ENCODE measurements around the gene POLR2H. TPM values are rescaled to one million over a fixed set of nuclear protein-coding genes. Genes with fewer than 3 reads are reported as not detected.

POLR2H gene
- total RNA-seq, 1 experiment from 2014 or later, result 133 TPM

- no peak overlapping the region for H3K27ac Mint-ChIP-seq
- H3K9me3 Mint-ChIP-seq, result no peaks in the 10 kb centered on the region
- DNase-seq (ENCODE audit: low spot score) (no peak), ATAC-seq (no peak)
- no peaks in the 10 kb centered on the region for H3K36me3 Mint-ChIP-seq
- TF ChIP-seq, protein P1, sequence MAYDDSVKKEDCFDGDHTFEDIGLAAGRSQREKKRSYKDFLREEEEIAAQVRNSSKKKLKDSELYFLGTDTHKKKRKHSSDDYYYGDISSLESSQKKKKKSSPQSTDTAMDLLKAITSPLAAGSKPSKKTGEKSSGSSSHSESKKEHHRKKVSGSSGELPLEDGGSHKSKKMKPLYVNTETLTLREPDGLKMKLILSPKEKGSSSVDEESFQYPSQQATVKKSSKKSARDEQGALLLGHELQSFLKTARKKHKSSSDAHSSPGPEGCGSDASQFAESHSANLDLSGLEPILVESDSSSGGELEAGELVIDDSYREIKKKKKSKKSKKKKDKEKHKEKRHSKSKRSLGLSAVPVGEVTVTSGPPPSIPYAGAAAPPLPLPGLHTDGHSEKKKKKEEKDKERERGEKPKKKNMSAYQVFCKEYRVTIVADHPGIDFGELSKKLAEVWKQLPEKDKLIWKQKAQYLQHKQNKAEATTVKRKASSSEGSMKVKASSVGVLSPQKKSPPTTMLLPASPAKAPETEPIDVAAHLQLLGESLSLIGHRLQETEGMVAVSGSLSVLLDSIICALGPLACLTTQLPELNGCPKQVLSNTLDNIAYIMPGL (CRISPR knock-in tag; IDR thresholded peaks at IDR 0.05), result no peak
- TF ChIP-seq SMAD3 (CRISPR knock-in tag; IDR thresholded peaks at IDR 0.05; ENCODE audit: borderline replicate concordance), result no peak
- TF ChIP-seq ZNF232 (CRISPR knock-in tag; IDR thresholded peaks at IDR 0.05), result no peak
- no peak for TF ChIP-seq SOX15 (CRISPR knock-in tag; IDR thresholded peaks at IDR 0.05)
- TF ChIP-seq ZSCAN18 (CRISPR knock-in tag; IDR thresholded peaks at IDR 0.05), result no peak
- H3K27me3 Mint-ChIP-seq (ENCODE audit: low read depth), result peaks cover 28% of the 10 kb centered on the region
- CTCF ChIA-PET, result interaction anchor here (0.6 to 4.7 kb wide), 6 partner anchors 9 to 1208 kb away, joined by 3 to 30 read pairs (median 4); no protein-coding TSS in a partner anchor
- no peak overlapping the region for H3K4me3 Mint-ChIP-seq
- POLR2A ChIA-PET, result no interaction called here
- peaks cover 4% of the 10 kb centered on the region; the same call in 1 of the 2 replicates for H3K4me1 Mint-ChIP-seq
Observed at GRCh38 chr3:184386047-184386806, 24.7 kb downstream of the POLR2H start.

DNA sequence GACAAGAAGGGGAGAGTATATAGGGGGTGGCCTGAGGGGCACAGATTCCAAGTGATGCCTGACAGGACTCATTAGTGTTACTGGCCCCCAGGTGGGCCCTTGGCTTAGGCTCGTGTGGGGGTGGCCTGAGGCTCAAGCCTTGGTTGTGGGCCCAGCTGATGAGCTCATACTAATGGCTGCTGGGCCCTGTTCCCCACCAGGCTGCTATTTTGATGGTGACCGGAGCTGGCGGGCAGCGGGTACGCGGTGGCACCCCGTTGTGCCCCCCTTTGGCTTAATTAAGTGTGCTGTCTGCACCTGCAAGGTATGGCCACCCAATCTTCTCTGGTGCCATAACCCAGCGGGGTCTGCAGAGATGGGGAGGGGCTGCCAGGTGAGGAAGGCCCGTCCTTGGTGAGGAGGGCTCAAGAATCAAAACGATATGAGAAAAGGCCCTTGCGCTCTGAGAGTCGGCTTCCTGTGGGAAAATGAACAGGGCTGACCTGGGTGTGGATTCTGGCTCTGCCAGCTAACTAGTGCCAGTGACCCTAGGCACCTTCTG, 25.7 kb downstream of the POLR2H start:
- POLR2A ChIA-PET, result no interaction called here
- CTCF ChIA-PET, result interaction anchor here (4.7 kb wide), 1 partner anchor 16 kb away, joined by 30 read pairs; no protein-coding TSS in a partner anchor
- TF ChIP-seq USF2 (CRISPR knock-in tag; IDR thresholded peaks at IDR 0.05), result no peak
- Mint-ChIP-seq H3K27ac (no peak overlapping the region), H3K4me3 (no peak overlapping the region), H3K4me1 (peaks cover 4% of the 10 kb centered on the region; the same call in 1 of the 2 replicates), H3K9me3 (no peaks in the 10 kb centered on the region), H3K36me3 (no peaks in the 10 kb centered on the region), H3K27me3 (ENCODE audit: low read depth) (peaks cover 18% of the 10 kb centered on the region)
- ATAC-seq, result no peak
- no peak for DNase-seq (ENCODE audit: low spot score)

DNA sequence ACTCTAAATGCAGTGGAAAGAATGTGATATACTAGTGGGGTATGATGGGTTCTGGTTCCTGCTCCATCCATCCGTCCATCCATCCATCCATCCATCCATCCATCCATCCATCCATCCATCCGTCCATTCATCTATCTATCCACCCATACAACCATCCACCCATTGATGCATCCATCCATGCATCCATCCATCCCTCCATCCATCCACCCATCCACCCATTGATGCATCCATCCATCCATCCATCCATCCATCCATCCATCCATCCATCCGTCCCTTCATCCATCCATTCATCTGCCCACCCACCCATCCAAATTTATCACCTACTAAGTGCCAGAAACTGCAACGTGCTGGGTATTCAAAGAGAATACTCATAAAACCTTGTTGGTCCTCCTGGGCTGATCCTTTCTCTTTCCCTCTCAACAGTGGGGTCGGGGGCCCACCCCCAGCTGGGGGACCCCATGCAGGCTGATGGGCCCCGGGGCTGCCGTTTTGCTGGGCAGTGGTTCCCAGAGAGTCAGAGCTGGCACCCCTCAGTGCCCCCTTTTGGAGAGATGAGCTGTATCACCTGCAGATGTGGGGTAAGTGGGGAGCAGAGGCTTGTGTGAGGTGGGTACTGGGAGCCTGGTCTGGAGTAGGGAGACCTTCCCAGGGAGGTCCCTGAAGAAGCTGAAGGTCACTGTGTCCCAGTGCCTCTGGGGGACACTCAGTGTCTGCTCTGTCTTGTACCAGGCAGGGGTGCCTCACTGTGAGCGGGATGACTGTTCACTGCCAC, 26.8 kb downstream of the POLR2H start:
- H3K4me3 Mint-ChIP-seq, result no peak overlapping the region
- no peaks in the 10 kb centered on the region for H3K9me3 Mint-ChIP-seq
- peaks cover 4% of the 10 kb centered on the region; the same call in 1 of the 2 replicates for H3K4me1 Mint-ChIP-seq
- H3K27ac Mint-ChIP-seq, result no peak overlapping the region
- TF ChIP-seq CREM (CRISPR knock-in tag; IDR thresholded peaks at IDR 0.05) (no peak), E2F5 (CRISPR knock-in tag; IDR thresholded peaks at IDR 0.05) (no peak), ZNF416 (CRISPR knock-in tag; IDR thresholded peaks at IDR 0.05) (no peak), GABPB1 (CRISPR knock-in tag; IDR thresholded peaks at IDR 0.05) (no peak), NR2C2 (CRISPR knock-in tag; IDR thresholded peaks at IDR 0.05) (no peak), AR (CRISPR knock-in tag; IDR thresholded peaks at IDR 0.05) (no peak), NR3C1 (CRISPR knock-in tag; conservative IDR thresholded peaks at IDR 0.05; ENCODE audit: low read depth) (no peak), ZNF219 (CRISPR knock-in tag; IDR thresholded peaks at IDR 0.05; ENCODE audit: borderline replicate concordance) (no peak), KAT7 (CRISPR knock-in tag; IDR thresholded peaks at IDR 0.05; ENCODE audit: borderline replicate concordance) (no peak)
- TF ChIP-seq, protein P1 (CRISPR knock-in tag; IDR thresholded peaks at IDR 0.05), result no peak
- TF ChIP-seq, protein P2, sequence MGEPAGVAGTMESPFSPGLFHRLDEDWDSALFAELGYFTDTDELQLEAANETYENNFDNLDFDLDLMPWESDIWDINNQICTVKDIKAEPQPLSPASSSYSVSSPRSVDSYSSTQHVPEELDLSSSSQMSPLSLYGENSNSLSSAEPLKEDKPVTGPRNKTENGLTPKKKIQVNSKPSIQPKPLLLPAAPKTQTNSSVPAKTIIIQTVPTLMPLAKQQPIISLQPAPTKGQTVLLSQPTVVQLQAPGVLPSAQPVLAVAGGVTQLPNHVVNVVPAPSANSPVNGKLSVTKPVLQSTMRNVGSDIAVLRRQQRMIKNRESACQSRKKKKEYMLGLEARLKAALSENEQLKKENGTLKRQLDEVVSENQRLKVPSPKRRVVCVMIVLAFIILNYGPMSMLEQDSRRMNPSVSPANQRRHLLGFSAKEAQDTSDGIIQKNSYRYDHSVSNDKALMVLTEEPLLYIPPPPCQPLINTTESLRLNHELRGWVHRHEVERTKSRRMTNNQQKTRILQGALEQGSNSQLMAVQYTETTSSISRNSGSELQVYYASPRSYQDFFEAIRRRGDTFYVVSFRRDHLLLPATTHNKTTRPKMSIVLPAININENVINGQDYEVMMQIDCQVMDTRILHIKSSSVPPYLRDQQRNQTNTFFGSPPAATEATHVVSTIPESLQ (CRISPR knock-in tag; IDR thresholded peaks at IDR 0.05), result no peak
- CTCF ChIA-PET, result interaction anchor here (0.5 to 1.1 kb wide), 2 partner anchors 16 to 29 kb away, joined by 3 to 8 read pairs; no protein-coding TSS in a partner anchor
- ATAC-seq (no peak), DNase-seq (ENCODE audit: low spot score) (no peak)
- POLR2A ChIA-PET, result no interaction called here
- peaks cover 7% of the 10 kb centered on the region for H3K27me3 Mint-ChIP-seq (ENCODE audit: low read depth)
- no peaks in the 10 kb centered on the region for H3K36me3 Mint-ChIP-seq

Measured in WTC11 (cell line).